ENCODE results near the gene CEP120. TPM values are rescaled to one million over a fixed set of nuclear protein-coding genes. Genes with fewer than 3 reads are reported as not detected.
"Not testable (repeated sequence)": the region's sequence is repeated elsewhere in the genome, so short reads cannot be mapped to it uniquely, and the experiment has no call there.

The CEP120 gene
- polyA plus RNA-seq (2013, experiment 1 of 2; ENCODE audit: insufficient read length), result 12.6 TPM
- polyA plus RNA-seq (2013, experiment 2 of 2; ENCODE audit: insufficient read length), result 11.3 TPM

GRCh38 chr5:123423278-123424149 lies at the start of gene CEP120:
TSS of gene CEP120 (minus strand) at chr5:123423403. CDS start at chr5:123422998, 405 bp downstream.
- DNase-seq, result peak; percentile 99

DNA sequence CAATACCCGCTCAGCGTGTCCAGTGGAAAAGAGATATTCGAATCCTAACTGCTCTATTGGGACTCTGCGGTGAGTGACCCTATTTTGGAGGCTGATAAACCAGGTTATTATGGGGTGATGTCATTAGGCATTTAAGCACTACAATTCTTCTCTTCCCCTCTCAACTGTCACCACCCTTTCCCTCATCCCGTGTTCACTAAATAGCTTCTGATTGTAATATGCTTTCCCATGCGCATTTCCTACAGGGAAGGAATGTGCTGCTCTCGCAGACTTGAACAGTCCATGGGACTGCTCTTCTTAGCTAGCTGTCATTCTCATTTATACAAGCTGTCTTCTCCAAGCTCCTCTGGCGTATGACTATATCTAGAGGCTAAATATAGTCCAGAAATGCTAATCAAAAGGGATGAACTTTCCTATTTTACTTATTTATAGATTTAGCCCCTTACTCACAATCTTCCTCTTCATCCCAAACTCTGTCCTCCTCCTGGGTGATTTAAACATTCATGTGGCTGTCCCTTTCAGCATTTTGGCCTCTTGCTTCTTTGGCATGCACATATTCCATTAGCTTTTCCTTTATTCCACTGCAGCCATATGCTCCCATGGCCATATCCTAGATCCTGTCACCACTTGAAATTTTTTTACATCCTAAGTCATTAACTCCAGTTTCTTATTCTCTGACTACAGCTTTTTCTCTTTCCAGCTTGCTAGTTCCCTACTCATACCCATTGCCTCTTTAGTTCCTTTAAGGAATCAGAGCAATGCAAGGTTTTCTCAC lies 49.1 kb upstream of the CEP120 start:
- DNase-seq, result peak; percentile 23

GRCh38 chr5:123471385-123471784 lies 48.2 kb upstream of the CEP120 start:
- no peak for DNase-seq

- not testable (repeated sequence) for DNase-seq
These were observed 43.6 kb upstream of the CEP120 start for GRCh38 chr5:123466839-123467238.

DNA sequence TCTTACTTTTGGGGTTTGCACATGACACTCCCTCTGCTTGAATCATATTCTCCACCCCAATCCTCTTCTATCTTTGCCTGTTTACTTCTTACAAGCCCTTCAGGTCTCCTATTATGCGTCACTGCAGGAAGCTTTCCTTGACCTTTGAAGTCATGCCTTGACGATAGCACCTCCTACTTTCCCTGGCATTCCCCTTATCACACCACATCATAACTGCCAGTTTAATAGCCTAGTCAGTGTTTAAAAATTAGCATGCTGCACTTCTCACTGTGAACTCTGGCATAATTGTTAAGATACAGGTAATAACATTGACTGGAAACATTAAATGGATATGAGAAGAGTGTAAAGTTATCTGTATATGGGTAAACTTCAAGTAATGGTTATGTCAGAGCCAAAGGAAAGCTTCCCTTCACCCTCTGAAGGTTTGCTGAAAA lies 37.1 kb upstream of the CEP120 start:
- DNase-seq, result no peak

DNA sequence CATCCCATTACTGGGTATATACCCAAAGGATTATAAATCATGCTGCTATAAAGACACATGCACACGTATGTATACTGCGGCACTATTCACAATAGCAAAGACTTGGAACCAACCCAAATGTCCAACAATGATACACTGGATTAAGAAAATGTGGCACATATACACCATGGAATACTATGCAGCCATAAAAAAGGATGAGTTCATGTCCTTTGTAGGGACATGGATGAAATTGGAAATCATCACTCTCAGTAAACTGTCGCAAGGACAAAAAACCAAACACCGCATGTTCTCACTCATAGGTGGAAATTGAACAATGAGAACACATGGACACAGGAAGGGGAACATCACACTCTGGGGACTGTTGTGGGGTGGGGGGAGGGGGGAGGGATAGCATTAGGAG lies 35.8 kb upstream of the CEP120 start:
- not testable (repeated sequence) for DNase-seq

DNA sequence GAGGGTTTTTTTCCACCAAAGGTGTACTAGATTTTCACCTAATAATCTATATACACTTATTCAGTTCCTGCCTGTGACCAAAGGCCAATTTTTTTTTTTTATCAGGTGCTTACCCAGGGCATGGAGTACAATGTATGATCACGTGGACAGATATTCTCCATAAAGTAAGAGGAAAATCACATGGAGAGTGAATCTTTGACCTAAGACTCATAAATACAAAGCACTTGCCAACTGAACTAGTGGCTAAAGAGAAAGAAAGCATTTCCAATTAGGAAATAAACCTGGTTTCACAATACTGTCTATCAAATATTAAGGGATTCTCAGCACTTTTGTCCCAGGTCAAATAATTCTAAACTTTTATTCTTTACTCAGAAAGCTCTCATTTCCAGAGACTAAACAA lies 33.0 kb upstream of the CEP120 start:
- no peak for DNase-seq

- DNase-seq, result no peak
These were observed 32.4 kb upstream of the CEP120 start for GRCh38 chr5:123455640-123456039.

- DNase-seq, result no peak
These were observed 31.9 kb upstream of the CEP120 start for GRCh38 chr5:123455095-123455494.

- DNase-seq, result peak; percentile 58
These were observed 31.2 kb upstream of the CEP120 start for GRCh38 chr5:123454259-123454911.

GRCh38 chr5:123452401-123452800 lies 29.2 kb upstream of the CEP120 start:
- DNase-seq, result no peak

GRCh38 chr5:123451047-123451446 lies 27.8 kb upstream of the CEP120 start:
- DNase-seq, result no peak

DNA sequence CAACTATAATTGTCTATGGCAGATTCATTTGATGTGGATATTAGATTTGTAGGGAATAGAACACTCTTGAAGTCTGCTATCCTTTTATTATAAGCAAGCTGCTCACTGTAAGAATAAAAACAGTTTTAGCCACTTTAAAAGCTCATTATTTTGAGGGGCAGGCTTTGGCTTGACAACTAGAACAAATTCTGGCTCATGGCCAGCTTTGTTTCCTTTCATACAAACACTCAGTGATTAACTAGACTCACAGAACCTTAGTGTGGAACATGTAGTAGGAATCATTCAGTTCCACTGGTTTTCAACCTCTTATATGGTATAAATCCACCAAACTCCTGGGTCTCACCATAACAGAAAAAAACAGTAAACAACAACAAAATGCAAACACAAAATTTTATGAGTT lies 27.4 kb upstream of the CEP120 start:
- DNase-seq, result no peak

- DNase-seq, result no peak
These were observed 26.9 kb upstream of the CEP120 start for GRCh38 chr5:123450114-123450513.

DNA sequence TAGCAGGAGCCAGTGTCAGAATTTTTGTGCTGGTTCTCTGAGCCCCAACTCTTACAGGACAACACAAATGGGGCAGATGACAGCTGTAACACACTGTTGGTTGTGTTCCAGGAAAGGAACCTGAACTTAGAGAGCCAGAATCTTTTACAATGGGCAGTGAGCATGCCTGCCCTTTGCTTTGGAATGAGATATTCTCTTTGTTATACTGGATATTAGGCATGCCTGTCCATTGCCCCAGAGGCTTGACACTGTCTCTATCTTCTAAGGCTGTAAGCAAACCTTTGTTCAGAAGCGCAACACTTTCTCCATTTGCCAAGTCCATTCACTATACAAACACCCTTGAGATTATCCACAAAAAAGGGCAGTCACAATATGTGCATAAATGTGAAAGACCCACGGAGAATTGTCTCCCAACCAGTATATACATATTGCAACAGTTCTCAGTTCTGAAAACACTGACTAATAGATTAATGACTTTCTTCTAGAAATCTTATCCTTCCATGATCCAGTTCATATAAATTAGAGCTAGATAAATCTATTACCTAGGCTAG lies 26.3 kb upstream of the CEP120 start:
- no peak for DNase-seq

DNA sequence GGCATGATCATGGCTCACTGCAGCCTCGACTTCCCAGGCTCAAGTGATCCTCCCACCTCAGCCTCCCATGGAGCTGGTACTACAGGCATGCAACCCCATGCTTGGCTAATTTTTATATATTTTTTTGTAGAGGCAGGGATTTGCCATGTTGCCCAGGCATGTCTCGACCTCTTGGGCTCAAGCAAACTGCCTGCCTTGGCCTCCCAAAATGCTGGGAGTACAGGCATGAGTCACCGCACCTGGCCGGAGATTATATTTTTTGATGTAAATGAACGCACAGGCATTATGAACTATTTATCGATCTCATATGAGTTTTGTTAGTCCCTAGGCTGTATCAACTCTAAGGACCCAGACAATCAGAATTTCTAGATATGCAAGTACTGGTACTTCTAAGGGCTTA lies 25.5 kb upstream of the CEP120 start:
- no peak for DNase-seq

DNA sequence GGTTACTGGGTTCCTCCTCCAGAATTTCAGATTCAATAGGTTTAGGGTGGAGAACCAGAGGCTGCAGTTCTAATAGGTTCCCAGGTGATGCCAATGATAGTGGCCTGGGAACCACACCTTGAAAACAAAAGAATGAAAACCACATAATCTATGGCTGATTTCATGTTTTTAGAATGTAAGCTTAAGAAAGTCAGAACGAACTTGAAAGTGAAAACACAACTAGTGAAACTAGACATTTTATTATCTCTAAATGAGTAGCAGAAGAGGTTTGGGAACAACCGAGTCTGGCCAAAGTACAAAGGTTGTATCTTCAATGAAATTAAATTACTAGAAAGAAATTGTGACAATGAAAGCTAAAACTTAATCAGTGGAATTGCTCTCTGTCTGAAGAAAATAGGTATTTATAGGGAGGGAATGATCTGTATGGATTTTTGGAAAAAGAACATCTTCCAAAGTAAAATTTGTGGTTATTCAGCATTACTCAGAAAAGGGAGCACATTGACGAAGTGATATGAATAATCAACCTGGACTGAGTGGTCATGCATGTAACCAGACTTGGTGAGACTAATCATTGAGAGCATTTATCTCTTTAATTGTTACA lies 24.9 kb upstream of the CEP120 start:
- DNase-seq, result no peak

DNA sequence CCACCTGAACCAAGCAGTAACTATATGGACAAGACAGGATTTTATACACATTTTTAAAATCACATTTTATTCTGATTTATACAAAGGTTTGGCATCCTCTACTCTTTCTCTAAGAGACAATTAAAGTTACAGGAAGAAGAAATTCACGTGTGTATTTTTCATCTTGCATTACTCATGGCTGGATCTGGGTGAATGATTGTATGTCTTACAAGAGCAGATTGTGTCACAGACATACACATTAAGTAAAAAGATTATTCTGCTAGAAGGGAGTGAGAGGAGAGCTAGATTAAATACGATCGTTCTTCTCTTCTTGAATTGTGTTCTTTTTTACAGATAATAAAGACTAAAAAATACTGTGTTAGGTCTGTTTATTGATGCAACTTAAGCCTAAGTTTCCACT lies 20.8 kb upstream of the CEP120 start:
- DNase-seq, result no peak

DNA sequence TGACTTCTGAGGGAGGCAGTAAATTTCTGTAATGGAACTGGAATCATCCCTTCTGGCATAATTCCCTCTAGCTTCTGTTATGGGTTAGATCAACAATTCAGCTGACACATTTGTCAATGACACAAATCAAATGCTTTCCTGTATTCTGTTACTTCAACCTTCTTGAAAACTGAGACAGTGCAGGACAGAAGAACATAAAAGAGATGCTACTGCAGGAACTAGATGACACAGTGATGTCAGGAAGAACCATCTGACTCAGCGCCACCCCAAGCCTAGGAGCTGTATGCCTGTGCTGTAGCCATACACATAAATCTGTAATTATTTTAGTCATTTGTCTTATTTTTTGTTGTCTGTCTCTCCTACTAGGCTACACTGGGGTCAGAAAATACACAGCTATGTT lies 18.2 kb upstream of the CEP120 start:
- DNase-seq, result no peak

- DNase-seq, result no peak
These were observed 17.4 kb upstream of the CEP120 start for GRCh38 chr5:123440456-123441181.

DNA sequence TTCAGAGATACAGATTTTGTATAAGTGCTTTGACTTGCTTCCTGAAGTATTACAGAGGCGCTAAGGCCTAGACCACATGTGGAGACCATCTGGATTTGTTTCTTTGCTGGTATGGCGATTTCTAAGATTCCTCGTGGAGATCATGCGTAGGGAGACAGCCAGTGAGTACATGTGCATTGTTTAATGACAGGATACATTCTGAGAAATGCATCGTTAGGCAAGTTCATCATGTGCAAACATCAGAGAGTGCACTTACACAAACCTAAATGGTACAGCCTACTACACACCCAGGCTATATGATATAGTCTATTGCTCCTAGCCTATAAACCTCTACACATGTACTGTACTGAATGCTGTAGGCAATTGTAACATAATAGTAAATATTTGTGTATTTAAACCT lies 16.5 kb upstream of the CEP120 start:
- DNase-seq, result no peak

- peak; percentile 50 for DNase-seq
These were observed 15.7 kb upstream of the CEP120 start for GRCh38 chr5:123438902-123439301.

All from fibroblast of skin of back (primary cell).